HFF-Myc (cell line): ENCODE data around the gene CSF2.

Source experiments
- DNase-seq: peaks from one replicate; pipeline ENCODE4 v3.0.0-alpha.2; 2011; ENCODE audit warnings: low read depth; ENCODE audit errors: extremely low read depth
- H3K4me3 ChIP-seq: replicated peaks from 2 replicates; pipeline ENCODE4 v1.5.1; 2011; ENCODE audit warnings: low read depth, mild to moderate bottlenecking, control low read depth, low read length
- TF ChIP-seq, protein P1 (sequence below): IDR thresholded peaks from 2 replicates; pipeline ENCODE4 v1.5.1; 2012; ENCODE audit warnings: mild to moderate bottlenecking, low read depth, low read length, control low read depth; ENCODE audit errors: missing control alignments

Gene CSF2

DNA sequence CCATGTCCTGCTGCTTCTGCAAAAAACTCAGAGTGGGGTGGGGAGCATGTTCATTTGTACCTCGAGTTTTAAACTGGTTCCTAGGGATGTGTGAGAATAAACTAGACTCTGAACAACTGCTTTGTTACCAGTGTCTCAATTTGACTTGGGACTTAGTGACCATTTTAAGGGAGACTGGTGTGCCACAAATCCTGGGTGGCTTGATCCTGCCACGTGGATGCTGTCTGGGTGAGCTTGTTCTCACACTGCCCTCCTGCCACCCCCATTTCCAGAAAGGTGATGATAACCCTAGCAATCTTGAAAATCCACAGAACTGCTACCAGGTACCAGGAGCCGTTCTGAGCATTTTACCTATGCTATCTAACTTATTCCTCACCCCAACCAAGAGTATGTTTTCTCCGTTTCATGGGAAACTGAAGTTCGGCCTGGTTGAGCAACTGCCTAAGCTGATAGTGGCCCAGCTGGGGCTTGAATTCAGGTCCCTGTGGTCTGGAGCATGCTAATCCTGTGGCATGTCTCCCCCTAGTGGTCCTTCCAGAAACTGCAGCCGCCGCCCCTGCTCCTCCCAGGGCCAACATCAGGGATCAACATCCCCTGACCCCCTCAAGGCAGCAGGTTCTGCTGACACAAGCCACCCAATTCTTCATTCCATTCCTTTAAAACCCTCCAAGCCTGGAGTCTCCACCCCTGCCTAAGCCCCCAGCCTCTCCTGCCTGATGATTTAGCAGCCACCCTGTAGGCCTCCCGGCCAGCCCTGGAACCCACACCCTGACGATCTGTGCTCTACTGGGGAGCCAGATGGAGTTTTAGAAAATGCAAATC is 10.3 kb upstream of the CSF2 start:
- H3K4me3 ChIP-seq: no peak overlapping the region
- TF ChIP-seq, protein P1, sequence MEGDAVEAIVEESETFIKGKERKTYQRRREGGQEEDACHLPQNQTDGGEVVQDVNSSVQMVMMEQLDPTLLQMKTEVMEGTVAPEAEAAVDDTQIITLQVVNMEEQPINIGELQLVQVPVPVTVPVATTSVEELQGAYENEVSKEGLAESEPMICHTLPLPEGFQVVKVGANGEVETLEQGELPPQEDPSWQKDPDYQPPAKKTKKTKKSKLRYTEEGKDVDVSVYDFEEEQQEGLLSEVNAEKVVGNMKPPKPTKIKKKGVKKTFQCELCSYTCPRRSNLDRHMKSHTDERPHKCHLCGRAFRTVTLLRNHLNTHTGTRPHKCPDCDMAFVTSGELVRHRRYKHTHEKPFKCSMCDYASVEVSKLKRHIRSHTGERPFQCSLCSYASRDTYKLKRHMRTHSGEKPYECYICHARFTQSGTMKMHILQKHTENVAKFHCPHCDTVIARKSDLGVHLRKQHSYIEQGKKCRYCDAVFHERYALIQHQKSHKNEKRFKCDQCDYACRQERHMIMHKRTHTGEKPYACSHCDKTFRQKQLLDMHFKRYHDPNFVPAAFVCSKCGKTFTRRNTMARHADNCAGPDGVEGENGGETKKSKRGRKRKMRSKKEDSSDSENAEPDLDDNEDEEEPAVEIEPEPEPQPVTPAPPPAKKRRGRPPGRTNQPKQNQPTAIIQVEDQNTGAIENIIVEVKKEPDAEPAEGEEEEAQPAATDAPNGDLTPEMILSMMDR: peak; percentile 97
- peak; percentile 32 for DNase-seq

DNA sequence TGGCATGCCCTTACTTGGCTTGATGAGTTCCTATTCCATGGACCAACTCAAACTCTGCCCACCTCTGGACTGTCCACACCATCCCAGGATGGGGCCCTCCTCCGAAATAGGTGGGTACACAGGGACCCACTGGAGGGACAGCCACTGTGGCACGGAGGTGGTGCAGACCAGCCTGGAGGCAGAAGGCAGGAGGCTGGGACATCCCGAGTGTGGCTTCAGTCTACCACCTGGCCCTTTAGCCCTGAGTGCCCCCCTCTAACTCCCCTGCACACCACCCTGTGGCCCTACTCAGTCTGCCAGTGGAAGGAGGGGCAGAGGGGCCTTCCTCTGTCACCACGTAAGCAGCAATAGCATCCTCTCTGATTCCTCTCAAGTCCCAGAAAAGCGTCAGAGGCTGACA is 9.4 kb upstream of the CSF2 start:
- DNase-seq: no peak
- TF ChIP-seq, protein P1: no peak
- H3K4me3 ChIP-seq: no peak overlapping the region

DNA sequence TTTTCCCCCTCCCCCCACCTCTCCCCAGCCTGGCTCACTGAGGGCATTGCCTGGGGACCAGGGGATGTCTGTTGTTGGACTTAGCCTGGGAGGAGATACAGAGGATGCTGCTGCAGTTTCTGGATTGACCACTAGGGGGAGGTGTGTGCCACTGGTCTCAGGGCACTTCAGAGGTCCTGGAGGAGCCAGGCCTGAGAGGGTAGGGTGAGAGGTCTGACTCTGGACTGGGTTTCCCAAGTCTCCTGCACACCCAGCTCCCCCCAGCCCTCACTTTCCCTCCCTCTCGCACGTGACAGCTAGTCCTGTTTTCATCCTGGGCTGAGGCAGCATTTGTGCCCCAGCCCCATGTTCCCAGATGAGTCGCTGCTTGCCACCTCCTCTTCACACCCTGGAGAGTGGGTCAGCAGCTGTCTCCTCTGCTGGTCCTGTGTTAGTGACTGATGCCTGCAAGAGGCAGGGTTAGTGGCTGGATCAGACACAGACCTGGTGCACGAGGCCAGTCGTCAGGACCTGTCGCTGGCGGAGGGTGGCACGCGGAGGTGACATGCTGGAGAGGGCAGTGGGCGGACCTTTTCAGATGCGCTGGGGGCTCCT is 8.8 kb upstream of the CSF2 start:
- no peak overlapping the region for H3K4me3 ChIP-seq
- DNase-seq: peak; percentile 67
- TF ChIP-seq, protein P1: peak; percentile 97

DNA sequence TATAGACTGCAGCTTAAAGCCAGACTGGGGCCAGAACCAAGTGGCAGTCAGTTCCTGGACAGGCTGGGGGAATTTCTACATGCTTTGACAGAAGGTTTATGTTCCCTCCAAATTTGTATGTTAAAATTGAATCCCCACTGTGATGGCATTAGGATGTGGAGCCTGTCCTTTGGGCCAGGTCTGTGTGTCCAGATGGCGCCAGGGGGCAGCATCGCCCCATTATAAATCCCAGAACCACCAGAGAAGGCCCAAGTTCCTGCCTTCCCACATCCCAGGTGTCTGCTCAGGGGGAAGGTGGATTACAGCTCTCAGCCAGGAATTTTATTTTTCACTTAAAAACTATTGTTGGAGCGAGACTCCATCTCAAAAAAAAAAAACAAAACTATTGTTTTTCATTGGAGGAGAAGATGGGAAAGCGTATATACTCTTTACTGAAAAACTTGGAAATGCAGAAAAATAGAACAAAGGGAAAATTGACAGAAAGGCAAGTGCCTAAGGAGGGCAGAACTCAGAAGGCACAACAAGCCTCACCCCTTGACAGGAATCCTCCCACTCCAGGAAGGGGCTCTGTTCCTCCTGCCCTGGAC is 8.1 kb upstream of the CSF2 start:
- no peak overlapping the region for H3K4me3 ChIP-seq
- TF ChIP-seq, protein P1: peak; percentile 69
- peak; percentile 30 for DNase-seq

DNA sequence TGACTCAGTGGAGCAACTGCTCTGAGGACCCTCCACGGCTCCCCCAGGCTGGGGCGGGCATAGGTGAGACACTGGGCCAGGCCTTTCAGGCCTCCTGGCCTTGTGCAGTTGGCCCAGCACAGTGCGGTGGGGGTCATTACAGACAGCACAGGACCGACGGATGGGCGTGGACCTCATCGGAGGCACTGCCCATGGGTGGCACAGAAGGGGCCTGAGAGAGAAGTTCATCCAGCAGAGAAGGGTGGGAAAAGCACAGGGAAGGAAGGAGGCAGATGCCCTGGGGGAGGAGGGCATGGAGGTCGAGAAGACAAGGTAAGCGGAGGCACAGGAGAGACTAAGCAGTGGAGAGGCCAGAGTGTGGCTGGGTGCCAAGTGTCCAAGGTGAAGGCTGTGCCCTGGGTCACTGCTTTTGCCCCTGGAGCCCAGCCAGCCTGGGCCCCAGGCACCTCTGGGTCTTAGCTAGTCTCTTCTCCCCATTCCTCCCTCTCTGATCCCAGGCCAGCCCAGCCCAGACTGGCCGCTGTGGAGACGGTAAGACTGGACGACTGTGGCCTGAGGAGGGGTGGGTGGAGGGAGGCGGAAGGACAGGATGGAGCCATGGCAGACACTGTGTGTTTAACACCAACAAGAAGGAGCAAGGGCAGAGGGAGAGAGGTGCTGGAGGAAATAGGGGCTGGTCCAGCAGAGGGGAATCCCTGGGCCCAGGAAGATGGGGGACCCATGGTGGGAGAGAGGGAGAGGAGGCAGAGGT is 7.5 kb upstream of the CSF2 start:
- DNase-seq: no peak
- TF ChIP-seq, protein P1: no peak
- no peak overlapping the region for H3K4me3 ChIP-seq

DNA sequence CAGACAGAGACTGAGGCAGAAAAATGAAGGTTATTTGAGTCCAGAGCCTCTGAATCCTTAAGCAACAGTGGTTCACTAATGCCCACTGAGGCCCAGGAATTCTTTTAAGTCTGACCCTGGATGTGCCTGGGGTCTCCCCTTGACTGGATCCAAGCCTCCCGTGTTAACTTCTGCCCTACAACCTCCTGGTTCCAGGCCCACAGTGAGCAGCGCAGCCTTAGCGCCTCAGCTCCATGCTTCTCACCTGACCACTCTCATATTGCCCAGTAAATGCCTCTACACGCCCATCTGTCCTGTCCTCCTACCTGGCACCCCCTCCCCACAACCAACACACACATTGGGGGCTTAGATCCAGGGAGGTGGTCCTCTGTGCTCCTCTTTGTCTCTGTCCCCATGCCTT is 6.7 kb upstream of the CSF2 start:
- DNase-seq: no peak
- TF ChIP-seq, protein P1: no peak
- H3K4me3 ChIP-seq: no peak overlapping the region
